Muscle of arm (tissue), 12 donors: ENCODE data around the gene MORN5. TPM values are rescaled to one million over a fixed set of nuclear protein-coding genes. Genes with fewer than 3 reads are reported as not detected.

Experiments used
- DNase-seq: peaks from one replicate; pipeline ENCODE4 v3.0.0-alpha.2; 2013
- polyA plus RNA-seq, 12 donors: library from polyadenylated mRNA; unstranded; fragments of 120-200 nt; gene quantifications; one replicate each; pipeline ENCODE4 v1.2.1, GENCODE V29; 2013; ENCODE audit not compliant: insufficient read length in 12 of 12

Gene MORN5
- polyA plus RNA-seq, 12 donors, result 0.31 to 0.57 (median 0.43) TPM; not detected in 8

DNA sequence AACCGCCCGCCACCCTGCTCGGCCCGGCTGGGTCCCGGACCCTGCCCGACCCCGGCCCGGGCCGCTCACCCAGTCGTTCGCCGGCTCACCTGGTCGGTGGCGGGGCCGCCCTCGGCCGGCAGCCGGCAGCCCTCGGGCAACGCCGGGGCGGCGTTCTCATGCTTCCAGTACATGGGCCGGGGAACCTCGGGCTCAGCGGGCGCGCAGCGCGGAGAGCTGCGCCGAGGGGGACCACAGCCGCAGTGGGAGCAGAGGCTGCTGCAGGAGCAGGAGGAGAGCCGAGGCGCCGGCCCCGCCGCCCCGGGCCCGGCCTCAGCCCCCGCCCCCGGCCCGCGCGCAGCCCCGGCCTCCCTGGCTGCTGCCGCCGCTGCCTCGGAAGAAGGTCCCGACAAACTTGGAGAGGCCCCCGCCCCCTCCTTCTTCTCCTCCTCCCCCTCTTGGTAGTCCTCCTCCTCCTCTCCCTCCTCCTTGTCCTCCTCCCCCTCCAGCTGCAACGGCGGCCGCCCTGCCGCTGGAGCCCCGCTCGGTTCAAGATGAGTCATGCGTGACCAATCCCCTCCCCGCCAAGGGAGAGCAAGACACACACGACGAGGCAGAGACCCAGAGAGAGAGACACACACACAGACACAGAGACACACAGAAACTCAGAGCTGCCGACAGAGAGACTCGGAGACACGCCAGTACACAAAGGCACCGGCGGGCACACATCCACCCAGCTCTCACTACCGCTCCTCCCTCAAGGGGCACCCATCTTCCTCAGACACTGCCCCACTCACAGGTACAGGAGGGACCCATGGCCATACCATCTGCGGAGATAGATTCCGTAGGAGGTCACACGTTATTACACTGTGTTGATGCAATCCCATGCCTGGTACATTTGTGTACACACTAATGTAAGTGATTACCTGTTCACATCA is 69.1 kb downstream of the MORN5 start, which contains the start of gene LHX6:
TSS of gene LHX6 (minus strand) at position 390 of the 917 bp plus-strand sequence. CDS start at position 173, 217 bp downstream.
- no peak for DNase-seq

- no peak for DNase-seq
Observed at GRCh38 chr9:122229485-122229837, 69.8 kb downstream of the MORN5 start.

DNA sequence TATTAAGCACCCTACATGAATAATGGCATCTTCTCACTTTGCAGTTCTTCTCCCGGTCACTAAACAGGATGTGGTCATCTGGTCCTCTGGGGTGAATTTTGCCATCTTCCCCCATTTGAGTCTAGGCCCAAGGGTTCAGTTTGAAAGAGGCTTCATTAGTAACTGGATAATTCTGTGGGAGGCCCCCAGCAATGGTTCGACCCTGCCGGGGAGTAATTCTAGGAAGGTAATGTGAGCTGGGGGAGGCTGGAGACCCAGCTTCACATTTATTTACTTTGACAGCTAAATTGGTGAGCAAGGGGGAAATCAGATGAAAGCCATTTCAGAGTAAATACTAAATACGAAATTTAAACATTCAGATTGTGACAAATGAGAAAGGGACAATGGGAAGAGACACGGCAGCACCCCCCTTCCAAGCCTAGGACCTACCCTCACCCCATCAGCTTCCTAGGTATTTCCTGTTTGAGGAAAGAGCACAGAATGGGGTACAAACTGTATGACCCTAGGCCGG is 73.1 kb downstream of the MORN5 start:
- no peak for DNase-seq

- no peak for DNase-seq
Observed at GRCh38 chr9:122234022-122234748, 74.5 kb downstream of the MORN5 start.

GRCh38 chr9:122236681-122237080 is 77.0 kb downstream of the MORN5 start:
- DNase-seq, result no peak

- DNase-seq, result no peak
Observed at GRCh38 chr9:122239722-122240121, 80.0 kb downstream of the MORN5 start.

GRCh38 chr9:122244349-122244748 is 84.6 kb downstream of the MORN5 start:
- DNase-seq, result no peak

GRCh38 chr9:122246666-122247065 is 87.0 kb downstream of the MORN5 start:
- no peak for DNase-seq

- DNase-seq, result no peak
Observed at GRCh38 chr9:122248448-122248865, 88.7 kb downstream of the MORN5 start.

Other genes with a start within 250 kb of the MORN5 start
- 10 to 100 TPM in 11 of 12 donors, not detected in 1; 13.0 to 36.5 (median 27.4) TPM for gene TTLL11, start 66.6 kb upstream of the MORN5 start, polyA plus RNA-seq
- gene NDUFA8, start 129 bp upstream of the MORN5 start, polyA plus RNA-seq, result 10 to 100 TPM in 11 of 12 donors, not detected in 1; 34.4 to 64.5 (median 57.9) TPM
- gene LHX6, start 69.0 kb downstream of the MORN5 start, polyA plus RNA-seq, result 1 to 10 TPM in 11 of 12 donors, not detected in 1; 3.0 to 5.7 (median 5.2) TPM
- 10 to 100 TPM in 11 of 12 donors, not detected in 1; 18.7 to 39.9 (median 33.7) TPM for gene RBM18, start 104.9 kb downstream of the MORN5 start, polyA plus RNA-seq
- 10 to 100 TPM in 11 of 12 donors, not detected in 1; 22.2 to 40.0 (median 29.2) TPM for gene MRRF, start 105.0 kb downstream of the MORN5 start, polyA plus RNA-seq
- 10 to 100 TPM in 2 of 12 donors, 1 to 10 TPM in 9, not detected in 1; 3.3 to 11.2 (median 4.2) TPM for gene PTGS1, start 211.1 kb downstream of the MORN5 start, polyA plus RNA-seq